HL-60/S4 treated with phorbol 12-myristate 13-acetate at 8.2 ng/mL for 4 days and 3 days (cell line): Measurements from ENCODE around the gene CLEC18B.
"Not testable (repeated sequence)": the region's sequence is repeated elsewhere in the genome, so short reads cannot be mapped to it uniquely, and the experiment has no call there.

Experiments
- in situ Hi-C: fragments of 300-500 bp; cut with MboI; formaldehyde crosslinking; loops from 2 replicates; pipeline ENCODE4 v1.15.0; 2022; ENCODE audit warnings: low sequenced_read_pairs

The CLEC18B gene

GRCh38 chr16:74407362-74407705, 13.9 kb downstream of the CLEC18B start:
- in situ Hi-C loops = not testable (repeated sequence)

- in situ Hi-C loops = not testable (repeated sequence)
Measured at GRCh38 chr16:74406600-74407361, 14.5 kb downstream of the CLEC18B start.

GRCh38 chr16:74404148-74404933, 16.9 kb downstream of the CLEC18B start:
- in situ Hi-C loops = not testable (repeated sequence)

GRCh38 chr16:74400238-74400637, 21.0 kb downstream of the CLEC18B start:
- in situ Hi-C loops = not testable (repeated sequence)

GRCh38 chr16:74398212-74398895, 22.9 kb downstream of the CLEC18B start:
- in situ Hi-C loops = not testable (repeated sequence)

GRCh38 chr16:74396521-74397017, 24.7 kb downstream of the CLEC18B start:
- in situ Hi-C loops = not testable (repeated sequence)

GRCh38 chr16:74394604-74395003, 26.7 kb downstream of the CLEC18B start:
- in situ Hi-C loops = not testable (repeated sequence)

GRCh38 chr16:74394131-74394530, 27.1 kb downstream of the CLEC18B start:
- in situ Hi-C loops = not testable (repeated sequence)

- in situ Hi-C loops = not testable (repeated sequence)
Measured at GRCh38 chr16:74391454-74392050, 29.7 kb downstream of the CLEC18B start.

- in situ Hi-C loops = not testable (repeated sequence)
Measured at GRCh38 chr16:74382339-74383034, 38.8 kb downstream of the CLEC18B start.

GRCh38 chr16:74373847-74374184, 47.5 kb downstream of the CLEC18B start:
- in situ Hi-C loops = not testable (repeated sequence)

- in situ Hi-C loops = no loop called here
Measured at GRCh38 chr16:74372953-74373846, 48.1 kb downstream of the CLEC18B start.

- in situ Hi-C loops = no loop called here
Measured at GRCh38 chr16:74372369-74372768, 48.9 kb downstream of the CLEC18B start.

- in situ Hi-C loops = not testable (repeated sequence)
Measured at GRCh38 chr16:74370338-74371135, 50.7 kb downstream of the CLEC18B start.

- in situ Hi-C loops = not testable (repeated sequence)
Measured at GRCh38 chr16:74368002-74368911, 53.0 kb downstream of the CLEC18B start.

GRCh38 chr16:74367469-74368001, 53.7 kb downstream of the CLEC18B start:
- in situ Hi-C loops = not testable (repeated sequence)
